ENCODE data around the gene LDLRAD3. TPM values are rescaled to one million over a fixed set of nuclear protein-coding genes. Genes with fewer than 3 reads are reported as not detected.
A peak's percentile ranks its signal among the peaks of the same experiment; 100 is the strongest.

Gene LDLRAD3
- total RNA-seq, 1 experiment from 2014 or later, result 12.1 TPM

GRCh38 chr11:35945137-35945518 is 1.3 kb downstream of the LDLRAD3 start:
- Histone ChIP-seq H3K4ac (ENCODE audit: low read depth, low read length) (no peak overlapping the region), H4K8ac (replicated peaks; ENCODE audit: insufficient read length, low read depth, low read length) (no peak overlapping the region), H3K56ac (ENCODE audit: insufficient read length, low read depth, low read length) (no peak overlapping the region), H2BK120ac (ENCODE audit: low read depth, low read length, poor library complexity, severe bottlenecking) (no peak overlapping the region), H3K18ac (ENCODE audit: insufficient read length, low read depth, low read length) (no peak overlapping the region), H2BK5ac (ENCODE audit: insufficient read length, low read length) (no peak overlapping the region), H3K9me3 (ENCODE audit: control insufficient read depth, low read depth, low read length) (no peaks in the 10 kb centered on the region), H3T11ph (ENCODE audit: low read length) (no peak overlapping the region), H2BK12ac (ENCODE audit: insufficient read length, low read depth, low read length) (no peak overlapping the region), H2AK5ac (ENCODE audit: insufficient read length, low read length) (no peak overlapping the region), H2BK15ac (ENCODE audit: low read depth, low read length) (no peak overlapping the region), H3K27me3 (ENCODE audit: insufficient read depth, low read length) (no peaks in the 10 kb centered on the region; the same call in 1 of the 2 replicates), H3K23ac (ENCODE audit: insufficient read length, low read depth, low read length) (no peak overlapping the region), H3K79me1 (ENCODE audit: insufficient read depth, low read depth, low read length, poor library complexity, severe bottlenecking) (peaks cover 7% of the 10 kb centered on the region), H3K23me2 (ENCODE audit: insufficient read length, low read depth, low read length, poor library complexity, severe bottlenecking) (peaks cover 9% of the 10 kb centered on the region), H2BK20ac (ENCODE audit: low read depth, low read length, poor library complexity, severe bottlenecking) (no peak overlapping the region), H3K14ac (ENCODE audit: insufficient read depth, low read length) (no peak overlapping the region), H4K5ac (ENCODE audit: insufficient read length, low read depth, low read length) (no peak overlapping the region), H3K27ac (ENCODE audit: insufficient read length, low read depth, low read length) (no peak overlapping the region), H4K20me1 (ENCODE audit: control insufficient read depth, insufficient read depth, insufficient read length) (no peaks in the 10 kb centered on the region), H3K79me2 (ENCODE audit: insufficient read depth, low read length) (peaks cover 3% of the 10 kb centered on the region; the same call in 1 of the 2 replicates), H4K91ac (ENCODE audit: insufficient read length, low read depth, low read length) (no peak overlapping the region), H3K9ac (ENCODE audit: extremely low read depth, insufficient read length, low read length) (no peak overlapping the region), H3K4me2 (ENCODE audit: insufficient read depth, insufficient read length, low read length) (peak overlapping the region; percentile 77), H2AFZ (ENCODE audit: low read length) (no peak overlapping the region), H3K4me1 (ENCODE audit: insufficient read depth, low read length) (peaks cover 21% of the 10 kb centered on the region)
- Mint-ChIP-seq H3K4me3 (peak overlapping the region; percentile 87 to 96), H3K4me1 (peaks cover 59 to 64% of the 10 kb centered on the region in 2 experiments), H3K9me3 (no peaks in the 10 kb centered on the region), H3K36me3 (ENCODE audit: insufficient read depth in 1 of 3, low read depth in 3 of 3) (peaks cover 0 to 2% (median 0%) of the 10 kb centered on the region in 3 experiments; a peak in 2 of 7 replicates), H3K27ac (0 out of 7 replicates have a peak overlapping the region, but pooled peaks of 1 of the 3 experiments have one; percentile 31), H3K27me3 (ENCODE audit: low read depth) (peaks cover 36% of the 10 kb centered on the region)
- no CpG with 5 or more reads among the region's 2 CpGs for WGBS (ENCODE audit: extremely low coverage, insufficient read length, low lambda C conversion rate)
- no peak for TF ChIP-seq CTCF (conservative IDR thresholded peaks at IDR 0.05)
- DNase-seq, result no peak
